ENCODE data around the gene MLXIP.

DNA sequence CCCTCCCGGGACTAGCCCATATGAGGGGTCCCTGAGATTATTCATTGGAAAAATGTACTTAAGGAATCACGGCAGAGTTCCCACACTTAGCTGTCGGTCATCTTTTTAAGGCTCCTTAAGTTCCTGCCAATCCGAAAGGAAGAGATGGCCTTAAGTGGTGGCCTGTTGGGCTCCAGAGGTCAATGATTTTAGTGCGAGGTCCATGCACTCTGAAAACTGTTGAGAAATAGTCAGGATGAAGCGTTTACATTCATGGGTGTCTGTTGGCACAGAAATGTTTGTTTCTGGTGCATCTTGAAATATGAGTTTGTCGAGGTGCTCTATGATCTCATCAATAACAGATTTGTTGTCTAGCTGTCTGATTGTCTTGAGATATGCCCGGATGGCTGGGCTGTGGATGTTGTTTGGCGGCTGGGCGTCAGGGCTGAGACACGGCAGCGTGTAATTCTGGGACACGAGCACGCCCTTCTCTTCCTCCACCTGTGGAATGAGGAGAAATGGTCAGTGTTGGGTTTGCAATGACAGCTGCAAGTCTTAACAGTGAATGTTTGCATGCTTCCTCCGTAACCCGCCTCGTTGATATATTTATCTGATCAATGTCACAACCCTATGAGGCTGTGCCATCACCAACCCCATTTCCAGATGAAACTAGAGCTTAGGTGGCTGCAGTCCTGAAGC, 93.8 kb downstream of the MLXIP start:
- TF ChIP-seq, protein P1, sequence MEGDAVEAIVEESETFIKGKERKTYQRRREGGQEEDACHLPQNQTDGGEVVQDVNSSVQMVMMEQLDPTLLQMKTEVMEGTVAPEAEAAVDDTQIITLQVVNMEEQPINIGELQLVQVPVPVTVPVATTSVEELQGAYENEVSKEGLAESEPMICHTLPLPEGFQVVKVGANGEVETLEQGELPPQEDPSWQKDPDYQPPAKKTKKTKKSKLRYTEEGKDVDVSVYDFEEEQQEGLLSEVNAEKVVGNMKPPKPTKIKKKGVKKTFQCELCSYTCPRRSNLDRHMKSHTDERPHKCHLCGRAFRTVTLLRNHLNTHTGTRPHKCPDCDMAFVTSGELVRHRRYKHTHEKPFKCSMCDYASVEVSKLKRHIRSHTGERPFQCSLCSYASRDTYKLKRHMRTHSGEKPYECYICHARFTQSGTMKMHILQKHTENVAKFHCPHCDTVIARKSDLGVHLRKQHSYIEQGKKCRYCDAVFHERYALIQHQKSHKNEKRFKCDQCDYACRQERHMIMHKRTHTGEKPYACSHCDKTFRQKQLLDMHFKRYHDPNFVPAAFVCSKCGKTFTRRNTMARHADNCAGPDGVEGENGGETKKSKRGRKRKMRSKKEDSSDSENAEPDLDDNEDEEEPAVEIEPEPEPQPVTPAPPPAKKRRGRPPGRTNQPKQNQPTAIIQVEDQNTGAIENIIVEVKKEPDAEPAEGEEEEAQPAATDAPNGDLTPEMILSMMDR (IDR thresholded peaks at IDR 0.05), result no peak
- no peak for TF ChIP-seq POLR2A (IDR thresholded peaks at IDR 0.05)
